D341Med (cell line): ENCODE data around the gene ATP2B1.
A peak's percentile ranks its signal among the peaks of the same experiment; 100 is the strongest.
"Not testable (repeated sequence)": the region's sequence is repeated elsewhere in the genome, so short reads cannot be mapped to it uniquely, and the experiment has no call there.

ENCODE experiments used
- DNase-seq: peaks from one replicate; pipeline ENCODE4 v3.0.0; 2012; ENCODE audit warnings: low spot score

ATP2B1 gene

DNA sequence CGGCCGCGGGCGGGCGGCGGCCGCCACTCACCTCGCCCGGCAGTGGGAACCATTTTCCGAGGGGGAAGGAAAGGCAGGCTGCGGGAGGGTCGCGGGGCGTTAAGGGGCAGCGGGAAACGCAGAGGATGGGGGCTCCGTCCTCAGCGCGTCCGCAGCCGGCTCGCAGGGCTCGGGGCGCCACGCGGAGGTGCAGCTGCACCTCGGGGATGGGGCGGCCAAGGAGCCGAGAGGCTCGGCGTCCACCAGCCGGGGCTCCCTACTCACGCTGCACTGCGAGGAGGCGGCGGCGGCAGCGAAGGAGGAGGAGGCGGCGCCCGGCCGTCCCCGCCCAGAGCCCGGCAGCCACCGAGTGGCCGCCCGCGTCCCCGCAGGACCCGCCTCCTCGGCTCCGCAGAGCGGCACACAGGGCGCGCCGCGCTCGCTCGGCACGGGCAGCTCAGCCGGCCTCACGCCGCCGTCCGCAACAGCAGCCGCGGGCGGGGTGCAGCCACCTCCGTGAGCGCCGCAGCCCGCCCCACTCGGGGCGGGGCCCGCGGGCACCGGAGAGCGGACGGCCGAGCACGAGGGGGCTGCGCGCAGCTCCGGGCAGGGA is at the start of gene ATP2B1:
Gene ATP2B1, minus strand, starts transcription at position 274 of the 592 bp plus-strand sequence. CDS start 52,952 bp downstream, outside the sequence.
- peak; percentile 89 for DNase-seq

DNA sequence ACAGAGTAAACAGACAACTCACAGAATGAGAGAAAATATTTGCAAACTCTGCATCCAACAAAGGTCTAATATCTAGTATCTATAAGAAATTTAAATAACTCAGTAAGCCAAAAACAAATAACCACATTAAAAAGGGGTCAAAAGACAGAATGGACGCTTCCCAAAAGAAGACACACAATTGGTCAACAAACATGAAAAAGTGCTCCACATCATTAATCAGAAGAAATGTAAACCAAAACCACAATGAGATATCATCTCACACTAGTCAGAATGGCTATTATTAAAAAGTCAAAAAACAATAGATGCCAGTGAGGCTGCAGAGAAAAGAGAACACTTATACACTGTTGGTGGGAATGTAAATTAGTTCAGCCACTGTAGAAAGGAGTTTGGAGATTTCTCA is 49.3 kb upstream of the ATP2B1 start:
- DNase-seq, result not testable (repeated sequence)

DNA sequence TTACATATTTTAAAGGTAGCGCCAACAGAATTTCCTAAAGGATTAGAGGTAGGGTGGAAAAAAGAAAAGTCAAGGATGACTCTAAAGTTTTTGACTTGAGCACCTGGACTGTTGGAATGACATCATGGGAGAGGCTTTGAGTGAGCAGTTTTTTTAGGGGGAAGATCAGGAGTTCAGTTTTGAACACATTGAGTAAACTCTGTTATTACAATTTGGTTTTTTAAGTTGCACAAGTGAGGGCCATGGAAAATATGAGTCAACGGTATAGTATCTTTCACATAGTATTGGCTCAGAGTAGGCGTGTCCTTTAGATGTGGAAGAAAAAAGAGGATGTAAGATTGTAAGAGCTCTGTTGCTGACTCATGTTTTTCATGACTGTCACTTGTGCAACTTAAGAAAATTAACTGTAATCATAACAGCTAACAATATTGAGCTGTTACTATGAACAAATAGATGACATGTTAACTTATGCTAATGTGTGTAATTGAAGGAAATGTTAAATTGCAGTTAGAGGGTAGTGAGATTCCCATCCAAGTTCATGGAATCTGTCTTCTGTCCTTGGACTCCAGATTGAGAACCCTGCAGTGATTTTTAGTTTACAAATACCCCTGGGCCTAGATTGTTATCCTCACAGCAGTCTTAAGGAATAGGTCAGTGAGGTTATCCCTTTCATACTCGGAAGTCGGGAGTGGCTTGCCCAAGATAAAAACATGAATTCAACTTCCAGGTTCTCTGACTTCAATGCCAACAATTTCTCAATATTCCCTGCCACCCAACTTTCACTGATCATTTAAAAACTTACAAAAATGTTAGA is 48.2 kb upstream of the ATP2B1 start:
- no peak for DNase-seq

DNA sequence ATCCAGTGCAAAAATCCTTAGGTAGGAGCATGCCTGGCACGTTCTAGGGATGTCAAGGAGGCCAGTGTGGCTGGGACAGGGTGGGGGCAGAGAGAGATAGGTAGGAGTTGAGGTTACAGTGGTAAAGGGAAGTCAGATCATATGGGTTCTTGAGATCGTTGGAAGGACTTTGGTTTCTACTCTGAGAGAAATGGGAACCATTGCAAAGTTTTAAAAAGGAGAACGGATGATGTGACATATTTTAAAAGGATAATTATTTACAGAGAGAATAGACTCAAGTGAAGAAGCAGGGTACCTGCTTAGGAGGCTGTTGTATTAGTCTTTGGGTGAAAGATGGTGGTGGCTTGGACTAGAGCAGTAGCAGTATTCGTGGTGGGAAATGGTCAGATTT is 47.6 kb upstream of the ATP2B1 start:
- DNase-seq, result no peak

DNA sequence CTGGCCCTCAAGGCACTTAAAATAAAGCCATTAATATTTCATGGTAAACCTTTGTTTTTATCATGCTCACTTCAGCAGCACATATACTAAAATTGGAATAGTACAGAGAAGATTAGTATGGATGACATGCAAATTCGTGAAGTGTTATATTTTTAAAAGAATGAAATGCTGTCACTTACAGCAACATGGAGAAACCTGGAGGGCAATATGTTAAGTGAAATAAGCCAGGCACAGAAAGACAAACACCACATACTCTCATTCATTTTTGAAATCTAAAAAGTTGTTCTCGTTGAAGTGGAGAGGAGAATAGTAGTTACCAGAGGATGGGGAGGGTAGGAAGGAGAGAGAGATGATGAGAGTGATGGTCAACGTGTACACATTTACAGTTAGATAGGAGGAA is 45.4 kb upstream of the ATP2B1 start:
- no peak for DNase-seq

DNA sequence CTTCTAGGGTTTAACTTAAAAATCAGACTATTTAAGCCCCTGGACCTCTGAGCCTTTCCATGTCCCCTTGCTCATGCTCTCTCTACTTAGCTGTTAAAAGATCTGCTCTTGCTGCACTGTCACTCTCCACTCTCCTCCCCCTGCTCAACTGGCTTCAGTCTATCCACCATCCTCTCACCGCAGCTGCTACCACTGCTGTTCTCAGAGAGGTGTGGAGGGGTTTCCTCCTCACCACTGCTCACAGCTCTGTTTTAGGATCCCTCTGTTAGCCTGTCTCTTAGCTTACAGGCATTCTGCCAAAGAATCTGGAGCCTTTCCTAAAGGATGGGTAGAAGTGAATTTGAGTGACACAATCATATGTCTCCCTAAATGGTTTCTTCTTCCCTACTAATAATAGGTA is 43.7 kb upstream of the ATP2B1 start:
- no peak for DNase-seq

DNA sequence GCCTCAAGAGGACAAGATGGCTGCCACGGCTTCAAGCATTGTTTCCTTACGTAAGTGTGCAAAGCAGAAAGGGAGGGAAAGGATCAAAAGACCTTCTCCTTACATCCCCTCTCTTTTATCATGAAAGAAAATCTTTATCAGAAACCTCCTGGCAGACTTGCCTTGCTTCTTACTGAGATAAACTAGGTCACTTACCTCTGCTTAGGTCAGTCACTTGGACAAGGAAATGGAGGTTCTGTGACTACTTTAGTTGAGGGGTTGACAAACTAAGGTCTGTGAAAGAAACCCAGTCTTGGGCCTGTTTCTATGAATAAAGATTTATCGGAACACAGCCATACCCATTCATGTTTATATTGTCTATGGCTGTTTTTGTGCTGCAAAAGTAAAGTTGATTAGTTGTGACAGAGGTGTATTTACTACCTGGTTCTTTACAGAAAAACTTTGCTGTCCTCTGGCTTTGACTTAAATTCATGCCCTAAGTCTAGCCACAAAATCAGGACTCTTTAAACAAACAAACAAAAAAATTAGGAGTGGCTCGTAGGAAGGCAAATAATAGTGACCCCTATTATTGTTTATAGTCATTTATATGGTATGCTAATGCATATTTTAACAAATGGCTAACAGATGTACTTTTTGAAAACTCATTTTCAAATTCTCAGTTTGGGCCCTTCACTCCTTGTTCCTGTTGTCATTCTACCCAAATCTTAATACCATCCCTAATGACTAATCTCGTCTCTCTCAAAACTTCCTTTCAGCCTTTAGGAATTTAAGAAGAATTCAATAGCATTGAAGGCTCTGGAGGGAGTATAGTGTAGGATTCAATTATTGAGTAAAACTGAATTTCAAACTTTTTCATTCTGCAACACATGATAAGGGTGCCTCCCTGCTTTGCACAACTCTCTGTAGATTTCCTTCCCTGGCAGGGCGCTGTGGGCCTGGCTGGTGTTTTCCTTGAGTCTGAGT is 42.0 kb upstream of the ATP2B1 start:
- DNase-seq, result no peak

DNA sequence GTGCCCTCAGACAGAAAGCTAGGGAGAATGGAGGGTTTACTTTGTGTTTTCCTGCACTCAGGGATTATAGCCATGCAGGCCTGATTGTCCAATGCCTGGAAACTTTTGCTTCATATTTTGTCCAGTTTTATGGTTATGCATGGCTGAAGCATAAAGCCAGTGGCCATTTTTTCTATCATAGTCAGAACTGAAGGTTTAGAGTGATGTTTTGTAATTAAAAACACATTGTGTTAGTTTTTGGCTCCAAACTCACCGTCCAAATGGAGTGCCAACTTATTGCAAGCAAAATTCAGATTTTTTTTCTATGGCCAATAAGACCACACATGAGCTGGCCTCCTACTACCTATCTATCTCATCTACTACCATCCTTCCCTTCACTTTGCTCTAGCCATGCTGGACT is 40.2 kb upstream of the ATP2B1 start:
- DNase-seq, result no peak

DNA sequence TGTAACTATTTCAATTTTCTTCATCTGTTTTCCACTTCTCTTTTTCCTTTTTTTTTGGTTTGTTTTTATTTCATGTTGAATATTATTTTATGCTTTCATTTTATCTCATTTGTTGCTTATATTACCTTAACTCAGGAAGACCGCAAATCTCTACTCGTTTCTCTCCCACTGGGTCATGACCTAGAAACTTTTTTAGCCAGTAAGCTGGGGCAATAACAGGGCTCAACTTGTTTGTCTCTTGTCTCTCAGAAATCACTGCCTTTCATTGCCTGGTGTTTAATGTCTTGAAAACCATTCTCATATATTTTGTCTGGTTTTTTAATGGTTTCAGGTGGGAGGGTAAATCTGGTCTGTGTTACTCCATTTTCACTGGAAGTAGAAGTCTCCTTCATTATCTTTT is 36.6 kb upstream of the ATP2B1 start:
- DNase-seq, result no peak

DNA sequence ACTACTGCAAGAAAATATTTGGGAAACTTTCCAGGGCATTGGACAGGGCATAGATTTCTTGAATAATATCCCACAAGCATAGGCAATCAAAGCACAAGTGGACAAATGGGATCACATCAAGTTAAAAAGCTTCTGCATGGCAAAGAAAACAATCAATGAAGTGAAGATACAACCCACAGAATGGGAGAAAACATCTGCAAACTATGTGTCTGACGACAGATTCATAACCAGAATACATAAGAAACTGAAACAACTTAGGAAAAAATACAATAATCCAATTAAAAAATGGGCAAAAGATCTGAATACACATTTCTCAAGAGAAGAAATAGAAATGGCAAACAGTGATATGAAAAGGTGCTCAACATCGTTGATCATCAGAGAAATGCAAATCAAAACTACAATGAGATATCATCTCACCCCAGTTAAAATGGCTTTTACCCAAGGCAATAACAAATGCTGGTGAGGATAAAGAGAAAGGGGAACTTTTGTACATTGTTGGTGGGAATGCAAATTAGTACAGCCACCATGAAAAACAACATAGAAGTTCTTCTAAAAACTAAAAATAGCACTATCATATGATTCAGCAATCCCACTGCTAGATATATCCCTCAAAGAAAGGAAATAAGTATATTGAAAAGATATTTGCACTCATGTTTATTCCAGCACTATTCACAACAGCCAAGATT is 33.8 kb upstream of the ATP2B1 start:
- no peak for DNase-seq

DNA sequence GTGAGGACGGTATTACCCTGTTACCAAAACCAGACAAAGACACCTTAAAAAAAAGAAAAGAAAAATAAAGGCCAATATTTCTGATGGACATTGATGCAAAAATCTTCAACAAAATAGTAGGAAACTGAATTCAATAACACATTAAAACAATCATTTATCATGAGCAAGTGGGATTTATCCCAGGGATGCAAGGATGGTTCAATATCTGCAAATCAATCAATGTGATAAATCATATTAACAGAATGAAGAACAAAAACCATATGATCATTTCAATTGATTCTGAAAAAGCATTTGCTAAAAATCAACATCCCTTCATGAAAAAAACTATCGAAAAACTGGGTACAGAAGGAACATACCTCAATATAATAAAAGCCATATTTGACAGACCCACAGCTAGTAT is 32.3 kb upstream of the ATP2B1 start:
- DNase-seq, result no peak

DNA sequence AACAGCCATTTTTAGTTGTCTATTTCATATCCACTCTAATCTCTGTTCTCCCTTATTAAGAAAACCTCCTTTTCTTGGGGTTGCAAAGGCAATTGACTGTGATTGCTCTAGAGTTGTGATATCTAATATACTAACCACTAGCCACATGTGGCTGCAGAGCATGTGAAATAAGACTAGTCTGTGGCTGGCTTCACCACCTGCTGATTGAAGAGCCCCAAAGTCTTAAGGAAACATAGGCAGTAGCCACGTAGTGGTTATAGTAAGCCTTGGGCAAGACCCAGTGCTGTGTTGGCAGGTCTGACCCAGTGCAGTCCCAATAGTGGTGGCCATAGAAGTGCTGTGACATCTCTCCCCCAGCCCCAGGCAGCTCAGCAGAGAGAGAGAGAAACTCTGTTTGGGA is 28.4 kb upstream of the ATP2B1 start:
- no peak for DNase-seq

DNA sequence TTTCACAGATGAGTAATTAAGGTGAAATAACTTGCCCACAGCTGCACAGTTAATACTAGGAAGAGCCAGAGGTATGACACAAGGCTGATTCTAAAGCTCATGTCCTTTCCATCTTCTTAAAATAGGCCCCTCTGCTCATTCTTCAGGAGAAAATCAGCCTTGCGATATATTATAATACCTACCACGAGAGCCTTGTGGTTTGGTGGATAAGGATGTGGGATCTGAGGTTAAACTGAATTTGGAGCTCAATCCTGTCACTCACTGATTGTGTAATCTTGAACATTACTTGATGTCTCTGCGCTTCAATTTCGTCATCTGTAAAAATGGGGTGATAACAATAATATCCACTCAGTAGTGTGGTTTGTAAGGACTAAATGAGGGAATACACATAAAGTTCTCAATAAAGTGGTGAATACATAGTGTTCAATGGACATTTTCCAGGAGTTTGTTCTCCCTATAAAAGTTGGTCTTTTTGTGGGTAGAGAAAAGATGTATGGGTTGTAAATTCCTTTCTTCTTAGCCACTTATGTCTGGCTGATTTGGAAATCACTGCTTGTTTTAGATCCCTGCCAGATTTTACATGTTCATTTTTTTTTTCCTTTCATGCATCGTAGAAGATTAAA is 25.1 kb upstream of the ATP2B1 start:
- DNase-seq, result no peak

DNA sequence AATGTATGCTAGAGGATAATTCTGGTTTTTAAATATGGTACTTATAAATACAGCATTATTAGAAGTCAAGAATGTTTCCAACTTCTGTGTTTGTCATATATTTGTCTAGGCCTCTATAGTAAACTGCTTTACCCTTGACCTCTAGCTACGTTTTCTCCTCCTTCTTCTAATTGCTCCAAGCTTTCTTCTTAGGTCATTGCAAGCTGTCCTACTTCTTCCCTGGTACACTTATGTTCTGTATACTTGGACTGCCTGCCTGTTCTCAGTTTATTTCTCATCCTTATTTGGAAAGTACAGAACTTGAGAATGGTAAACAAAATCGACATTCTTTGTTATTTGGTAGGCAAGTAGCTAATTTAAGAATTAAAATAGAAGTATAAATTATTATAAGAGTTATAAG is 23.9 kb upstream of the ATP2B1 start:
- no peak for DNase-seq

DNA sequence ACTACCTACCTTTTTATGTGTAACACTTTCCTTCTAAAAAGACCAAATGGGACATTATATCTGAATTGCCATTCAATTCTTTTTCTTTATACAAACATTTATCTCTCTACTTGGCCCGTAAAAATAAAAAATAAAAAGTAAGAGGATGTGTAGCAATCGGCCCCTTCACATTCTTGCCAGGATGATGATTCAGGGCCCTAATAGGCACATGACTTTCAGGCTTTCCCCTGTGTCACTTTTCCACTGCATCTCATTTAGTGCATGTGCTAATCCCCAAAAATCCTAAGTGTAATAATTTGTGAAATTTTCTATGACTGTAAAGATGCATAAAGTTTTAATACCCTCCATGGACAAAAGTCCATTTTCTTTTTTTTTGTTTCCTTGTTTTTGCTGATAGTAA is 23.0 kb upstream of the ATP2B1 start:
- no peak for DNase-seq

DNA sequence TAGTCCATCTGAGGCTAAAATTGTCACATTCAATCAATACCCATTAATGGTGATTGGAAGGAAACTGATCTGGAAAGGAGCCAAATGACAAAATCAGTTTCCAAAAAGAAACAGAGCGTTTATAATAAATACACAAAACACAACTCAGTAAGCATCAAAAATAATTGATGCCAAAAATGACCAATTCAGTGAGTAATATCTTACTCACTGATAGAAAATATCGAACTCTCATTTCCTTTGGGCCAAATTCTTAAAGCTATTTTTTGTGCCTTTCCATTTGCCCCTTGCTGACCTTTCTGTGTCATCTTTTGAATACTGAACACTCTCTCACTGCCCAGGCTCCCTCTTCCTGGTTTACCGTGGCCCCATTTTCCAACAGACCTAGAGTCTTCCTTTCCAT is 22.5 kb upstream of the ATP2B1 start:
- DNase-seq, result no peak

DNA sequence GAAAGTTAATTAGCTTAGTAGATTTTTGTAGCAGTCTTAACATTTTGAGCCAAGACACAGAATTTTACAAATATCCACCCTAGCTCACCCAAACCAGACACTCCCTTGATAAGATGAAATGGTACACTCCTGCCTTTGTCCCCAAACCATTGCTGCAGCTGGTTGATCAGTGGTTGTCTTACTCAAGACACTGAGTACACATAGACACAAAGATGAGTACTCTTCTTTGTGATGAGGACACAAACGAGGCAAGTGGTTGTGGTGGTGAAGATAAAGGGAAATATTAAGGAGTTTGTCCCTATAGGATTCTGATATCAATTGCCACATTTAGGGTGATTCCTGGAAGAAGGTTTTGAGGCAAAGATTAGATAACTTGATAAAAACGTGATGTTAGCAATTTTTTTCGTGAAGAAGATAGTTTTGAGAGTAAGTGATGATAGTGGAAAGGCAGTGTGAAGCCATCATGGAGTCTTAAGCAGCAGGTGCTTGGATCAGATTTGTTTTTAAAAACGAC is 21.4 kb upstream of the ATP2B1 start:
- no peak for DNase-seq

DNA sequence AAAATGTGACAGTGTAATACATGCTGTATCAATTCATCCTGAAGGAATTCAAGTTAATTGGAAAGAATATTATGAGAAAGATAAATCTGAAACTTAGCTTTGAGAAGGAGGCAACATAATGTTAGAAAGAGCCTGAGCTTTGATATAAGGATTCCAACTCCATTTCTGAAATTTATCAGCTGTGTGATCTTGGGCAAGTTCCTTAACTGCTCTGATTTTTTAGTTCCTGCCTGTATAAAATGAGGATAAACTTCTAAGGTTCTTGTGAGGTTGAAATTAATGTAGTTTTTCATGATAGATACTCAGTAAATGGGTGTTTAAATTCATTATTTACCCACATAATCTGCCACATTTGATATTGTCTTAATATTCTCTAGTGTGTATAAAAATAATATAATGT is 14.6 kb upstream of the ATP2B1 start:
- no peak for DNase-seq

DNA sequence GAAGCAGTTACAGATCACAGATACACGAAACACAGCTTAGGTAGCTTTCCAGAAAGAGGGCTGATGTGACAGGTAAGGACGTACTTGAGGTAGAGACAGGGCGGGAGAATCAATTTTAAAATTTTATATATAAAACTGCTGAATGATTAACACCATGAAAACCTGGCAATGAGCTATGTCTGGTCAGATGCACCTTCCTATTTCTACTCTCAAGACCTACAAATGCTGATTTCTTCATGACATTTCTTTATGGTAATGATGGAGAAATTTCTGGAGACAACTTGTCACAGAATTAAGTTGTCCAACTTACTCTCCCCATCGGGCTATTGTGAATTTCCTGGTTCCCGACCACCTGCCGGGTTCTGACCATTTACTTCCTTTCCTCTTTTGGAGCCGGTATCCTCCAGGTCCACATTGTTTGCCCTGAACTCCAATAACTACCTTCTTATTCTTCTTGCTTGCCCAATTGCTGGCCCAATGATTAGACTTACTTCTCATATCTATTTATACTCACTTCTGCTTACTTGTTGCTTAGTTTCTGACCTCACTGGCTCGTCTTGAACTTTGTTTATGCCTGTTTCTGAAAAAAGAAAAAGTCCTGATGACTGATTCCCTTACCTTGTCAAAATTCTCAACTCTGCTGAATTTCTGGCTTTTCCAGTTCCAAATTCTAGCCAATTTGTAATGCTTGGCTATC is 12.8 kb upstream of the ATP2B1 start:
- no peak for DNase-seq

DNA sequence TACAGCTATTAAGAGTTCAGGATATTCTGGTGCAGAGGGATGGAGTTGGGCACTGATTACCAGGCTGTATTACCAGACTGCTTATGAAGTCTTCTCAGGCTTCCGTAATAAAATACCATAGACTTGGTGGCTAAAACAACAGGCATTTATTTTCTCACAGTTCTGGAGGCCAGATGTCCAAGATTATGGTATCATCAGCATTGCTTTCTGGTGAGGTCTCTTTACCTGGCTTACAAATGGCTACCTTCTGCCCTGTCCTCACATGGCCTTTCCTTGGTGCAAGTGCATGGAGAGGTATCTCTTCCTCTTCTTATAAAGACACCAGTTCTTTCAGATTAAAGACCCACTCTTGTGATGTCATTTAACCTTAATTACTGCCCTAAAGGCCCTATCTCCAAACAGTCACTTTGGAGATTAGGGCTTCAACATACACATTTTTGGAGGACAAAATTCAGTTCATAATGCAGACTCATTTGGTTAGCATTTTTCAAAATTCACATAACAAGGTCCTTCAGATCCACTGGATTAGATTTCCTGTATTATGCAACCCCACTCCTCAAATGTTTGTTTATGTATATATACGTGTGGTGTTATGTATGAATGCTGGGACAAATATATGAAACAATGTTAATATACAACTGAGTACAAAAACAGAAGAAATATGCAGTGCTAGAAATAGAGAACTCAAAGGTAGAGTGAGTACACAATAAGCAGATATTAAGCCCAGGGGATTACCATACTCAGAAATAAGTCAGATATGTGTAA is 9.3 kb upstream of the ATP2B1 start:
- DNase-seq, result no peak
